Measurements from ENCODE around the gene MICAL2. TPM values are rescaled to one million over a fixed set of nuclear protein-coding genes. Genes with fewer than 3 reads are reported as not detected.

MICAL2 gene
- total RNA-seq, 3 donors from 2014 or later = 263 to 384 (median 312) TPM

DNA sequence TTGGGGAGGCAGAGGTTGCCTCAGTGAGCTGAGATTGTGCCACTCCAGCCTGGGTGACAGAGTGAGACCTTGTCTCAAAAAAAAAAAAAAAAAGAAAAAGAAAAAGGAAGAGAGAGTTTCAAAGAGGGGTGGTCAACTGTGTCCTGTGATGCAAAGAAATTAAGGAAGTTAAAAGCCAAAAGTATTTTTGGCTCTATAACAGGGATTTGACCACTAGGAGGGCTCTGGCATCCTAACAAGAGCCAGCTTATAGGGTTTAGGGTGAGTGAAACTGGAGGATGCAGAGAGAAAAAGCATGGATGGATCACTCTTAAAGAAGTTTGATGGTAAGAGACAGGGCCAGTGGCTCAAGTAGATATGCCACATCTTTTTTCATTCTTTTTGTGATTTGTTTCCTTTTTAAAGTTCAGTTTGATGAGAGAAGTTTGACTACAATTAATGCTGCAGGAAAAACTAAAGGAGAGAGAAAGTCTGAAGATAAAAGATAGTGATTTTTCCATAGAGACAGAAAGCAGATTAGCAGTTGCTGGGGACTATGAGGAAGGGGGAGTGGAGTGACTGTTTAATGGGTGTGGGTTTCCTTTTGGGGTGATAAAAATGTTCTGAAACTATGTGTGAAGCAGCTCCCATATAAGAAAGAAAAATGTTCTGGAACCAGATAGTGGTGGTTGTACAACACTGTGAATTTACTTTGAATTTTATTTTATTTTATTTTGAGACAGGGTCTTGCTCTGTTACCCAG lies 11.1 kb upstream of the MICAL2 start:
- TF ChIP-seq, protein P1, sequence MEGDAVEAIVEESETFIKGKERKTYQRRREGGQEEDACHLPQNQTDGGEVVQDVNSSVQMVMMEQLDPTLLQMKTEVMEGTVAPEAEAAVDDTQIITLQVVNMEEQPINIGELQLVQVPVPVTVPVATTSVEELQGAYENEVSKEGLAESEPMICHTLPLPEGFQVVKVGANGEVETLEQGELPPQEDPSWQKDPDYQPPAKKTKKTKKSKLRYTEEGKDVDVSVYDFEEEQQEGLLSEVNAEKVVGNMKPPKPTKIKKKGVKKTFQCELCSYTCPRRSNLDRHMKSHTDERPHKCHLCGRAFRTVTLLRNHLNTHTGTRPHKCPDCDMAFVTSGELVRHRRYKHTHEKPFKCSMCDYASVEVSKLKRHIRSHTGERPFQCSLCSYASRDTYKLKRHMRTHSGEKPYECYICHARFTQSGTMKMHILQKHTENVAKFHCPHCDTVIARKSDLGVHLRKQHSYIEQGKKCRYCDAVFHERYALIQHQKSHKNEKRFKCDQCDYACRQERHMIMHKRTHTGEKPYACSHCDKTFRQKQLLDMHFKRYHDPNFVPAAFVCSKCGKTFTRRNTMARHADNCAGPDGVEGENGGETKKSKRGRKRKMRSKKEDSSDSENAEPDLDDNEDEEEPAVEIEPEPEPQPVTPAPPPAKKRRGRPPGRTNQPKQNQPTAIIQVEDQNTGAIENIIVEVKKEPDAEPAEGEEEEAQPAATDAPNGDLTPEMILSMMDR (IDR thresholded peaks at IDR 0.05) = no peak
- Histone ChIP-seq H3K4me1 (ENCODE audit: low read depth) (peaks cover 38% of the 10 kb centered on the region), H3K36me3 (ENCODE audit: low read depth) (no peaks in the 10 kb centered on the region), H3K9me3 (no peaks in the 10 kb centered on the region), H3K4me3 (no peak overlapping the region)
- no peak for DNase-seq
- intact Hi-C loops (cut with DNase I, micrococcal nuclease) = no loop called here
- no peak for ATAC-seq

DNA sequence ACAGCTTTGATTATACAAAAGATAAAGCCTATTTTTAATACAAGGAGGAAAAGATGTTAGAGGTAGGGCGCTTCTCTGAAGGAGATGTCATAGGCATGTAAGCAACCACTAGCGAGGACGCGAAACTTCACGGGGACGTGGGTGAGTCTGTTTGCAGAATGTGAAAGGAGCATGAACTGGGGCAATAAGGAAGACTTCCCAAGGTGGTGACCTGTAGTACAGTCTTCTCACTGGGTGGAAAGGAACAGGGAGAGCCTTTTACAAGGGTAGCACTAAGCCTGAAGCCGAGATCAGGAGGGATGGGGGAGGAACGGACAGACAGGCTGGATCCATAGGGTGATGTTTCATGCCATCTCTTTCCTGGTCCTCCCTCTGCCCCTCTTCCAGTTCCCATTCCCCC lies 10.0 kb upstream of the MICAL2 start:
- ATAC-seq (peak; percentile 94), DNase-seq (peak; percentile 61 to 78 (median 65))
- TF ChIP-seq, protein P1 (IDR thresholded peaks at IDR 0.05) = no peak
- no peaks in the 10 kb centered on the region for H3K9me3 ChIP-seq
- intact Hi-C loops (cut with DNase I, micrococcal nuclease) = no loop called here
- H3K4me3 ChIP-seq = no peak overlapping the region
- peaks cover 38% of the 10 kb centered on the region for H3K4me1 ChIP-seq (ENCODE audit: low read depth)
- no peaks in the 10 kb centered on the region for H3K36me3 ChIP-seq (ENCODE audit: low read depth)

DNA sequence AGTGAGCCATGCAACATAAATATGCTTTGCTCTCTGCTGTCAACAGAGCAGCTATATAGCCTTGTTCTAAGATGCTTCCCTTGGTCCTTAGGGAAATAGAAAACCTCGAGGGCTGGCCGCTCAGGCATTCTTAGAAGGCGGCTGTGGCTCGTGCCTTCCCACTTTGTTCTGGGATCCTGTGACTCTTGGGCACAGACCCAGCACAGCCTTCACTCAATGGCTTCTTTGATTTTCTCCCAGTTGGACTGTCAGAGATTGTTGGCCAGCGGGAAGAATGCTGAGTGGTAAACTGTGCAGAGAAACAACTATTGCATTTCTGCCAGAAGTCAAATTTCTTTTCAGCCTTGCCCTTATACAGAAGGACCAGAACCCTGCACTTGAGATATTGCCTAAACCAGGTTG lies 9.5 kb upstream of the MICAL2 start:
- intact Hi-C loops (cut with DNase I, micrococcal nuclease) = no loop called here
- no peaks in the 10 kb centered on the region for H3K36me3 ChIP-seq (ENCODE audit: low read depth)
- no peak overlapping the region for H3K4me3 ChIP-seq
- H3K9me3 ChIP-seq = no peaks in the 10 kb centered on the region
- ATAC-seq (no peak), DNase-seq (no peak)
- TF ChIP-seq, protein P1 (IDR thresholded peaks at IDR 0.05) = no peak
- H3K4me1 ChIP-seq (ENCODE audit: low read depth) = peaks cover 35% of the 10 kb centered on the region

DNA sequence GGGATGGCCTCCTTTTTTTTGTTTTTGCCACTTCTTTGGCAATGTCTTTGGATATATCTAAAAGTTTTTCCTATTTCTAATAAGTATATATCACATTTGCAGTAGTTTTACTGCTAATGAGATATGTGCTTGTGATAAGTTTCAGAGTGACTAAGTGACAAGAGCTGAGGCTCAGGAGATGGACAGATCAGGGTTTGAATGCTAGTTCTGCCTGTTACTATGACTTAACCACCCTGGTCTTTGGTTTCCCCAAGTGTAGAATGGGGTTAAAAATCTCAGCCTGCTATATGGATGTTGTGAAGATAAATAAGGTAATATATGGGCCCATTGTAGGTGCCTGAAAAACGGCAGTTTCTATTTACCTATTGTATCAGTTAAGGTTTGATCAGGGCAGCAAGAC lies 9.1 kb upstream of the MICAL2 start:
- TF ChIP-seq, protein P1 (IDR thresholded peaks at IDR 0.05) = no peak
- no peak for ATAC-seq
- Histone ChIP-seq H3K4me1 (ENCODE audit: low read depth) (peaks cover 30% of the 10 kb centered on the region), H3K36me3 (ENCODE audit: low read depth) (no peaks in the 10 kb centered on the region), H3K9me3 (no peaks in the 10 kb centered on the region), H3K4me3 (no peak overlapping the region)
- intact Hi-C loops (cut with DNase I, micrococcal nuclease) = no loop called here
- DNase-seq = no peak

DNA sequence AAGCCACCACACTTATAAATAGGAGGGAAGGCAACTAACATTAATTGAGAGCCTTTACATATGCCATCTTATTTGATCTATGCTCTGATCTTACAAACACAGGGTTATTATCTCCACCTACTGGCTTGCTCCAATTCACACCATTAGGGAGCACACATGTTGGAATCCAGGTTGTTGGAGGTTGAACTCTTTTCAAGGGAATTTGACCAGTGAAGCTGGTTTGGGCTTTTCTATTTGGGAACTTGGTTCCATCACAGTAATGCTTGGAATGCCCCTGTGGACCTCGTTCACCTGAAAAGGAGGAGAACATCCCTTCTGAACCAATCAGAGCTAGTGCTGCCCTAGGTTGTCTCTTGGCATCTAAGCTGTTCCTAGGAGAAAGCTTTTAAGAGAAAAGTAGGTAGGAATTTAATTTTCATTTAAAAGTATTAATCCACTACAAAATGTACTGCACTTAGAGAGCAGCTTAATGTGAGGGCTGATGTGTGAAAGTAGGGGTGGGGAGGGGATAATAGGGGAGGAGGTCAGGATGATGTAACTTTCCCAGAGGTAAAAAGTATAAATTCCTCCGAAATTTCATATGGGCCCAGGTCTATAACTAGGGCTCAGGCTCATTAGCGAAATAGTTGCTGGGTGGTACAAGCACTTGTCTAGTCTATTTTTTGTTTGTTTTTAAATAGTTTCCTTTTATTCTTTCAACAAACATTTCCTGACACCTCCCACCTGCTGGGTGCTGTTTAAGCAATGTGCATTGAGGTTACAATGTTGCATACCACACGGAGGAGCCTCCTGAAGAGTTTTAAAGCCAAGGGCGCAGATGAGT lies 7.6 kb upstream of the MICAL2 start:
- Histone ChIP-seq H3K4me1 (ENCODE audit: low read depth) (peaks cover 30% of the 10 kb centered on the region), H3K4me3 (no peak overlapping the region), H3K9me3 (no peaks in the 10 kb centered on the region), H3K36me3 (ENCODE audit: low read depth) (no peaks in the 10 kb centered on the region)
- no peak for ATAC-seq
- no peak for DNase-seq
- intact Hi-C loops (cut with DNase I, micrococcal nuclease) = no loop called here
- TF ChIP-seq, protein P1 (IDR thresholded peaks at IDR 0.05) = no peak
